Measurements from ENCODE around the gene CDHR3. TPM values are rescaled to one million over a fixed set of nuclear protein-coding genes. Genes with fewer than 3 reads are reported as not detected.

Gene CDHR3
- total RNA-seq, 1 donor from 2014 or later = 1.4 TPM

DNA sequence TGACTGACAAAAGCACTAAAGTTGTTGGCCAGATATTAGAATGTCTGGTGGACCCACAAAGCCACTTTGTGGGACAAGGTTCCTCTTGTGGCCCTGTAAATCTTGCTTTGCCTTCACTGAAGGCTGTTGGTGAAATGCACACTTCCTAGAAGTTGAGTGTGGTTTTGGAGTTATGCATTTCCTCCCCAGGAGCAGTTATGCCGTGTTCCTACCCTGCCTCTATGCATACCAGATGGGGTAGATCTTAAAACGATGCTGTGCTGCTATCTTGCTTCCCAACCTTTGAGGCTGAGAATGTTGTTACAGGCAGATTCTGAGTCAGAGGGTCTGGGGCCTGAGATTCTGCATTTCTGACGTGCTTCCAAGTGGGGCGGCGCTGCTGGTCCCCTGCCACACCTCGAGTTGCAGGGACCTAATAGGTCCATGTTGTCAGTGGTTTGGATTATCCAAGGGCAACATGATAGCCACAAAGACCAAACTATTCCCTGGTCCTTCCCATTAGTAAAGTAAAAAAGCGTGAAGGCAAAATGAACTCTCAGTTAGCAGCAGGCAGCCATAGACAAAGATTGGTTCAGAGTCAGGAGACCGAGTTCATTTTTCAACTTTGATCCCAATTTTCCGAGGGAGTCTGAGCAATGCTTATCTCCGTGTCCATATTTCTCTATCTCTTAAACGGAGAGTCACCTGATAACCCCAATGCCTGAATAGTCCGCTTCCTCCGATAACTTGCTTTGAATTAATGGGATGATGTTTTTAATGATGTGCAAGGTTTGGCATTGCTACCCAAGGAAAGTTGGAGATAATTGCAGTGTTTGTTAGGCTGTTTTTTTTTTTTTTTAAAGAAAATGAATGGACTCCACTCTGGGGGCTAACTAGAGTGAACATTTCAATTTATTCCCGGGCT lies 55.8 kb downstream of the CDHR3 start:
- H3K9ac ChIP-seq = no peak overlapping the region

DNA sequence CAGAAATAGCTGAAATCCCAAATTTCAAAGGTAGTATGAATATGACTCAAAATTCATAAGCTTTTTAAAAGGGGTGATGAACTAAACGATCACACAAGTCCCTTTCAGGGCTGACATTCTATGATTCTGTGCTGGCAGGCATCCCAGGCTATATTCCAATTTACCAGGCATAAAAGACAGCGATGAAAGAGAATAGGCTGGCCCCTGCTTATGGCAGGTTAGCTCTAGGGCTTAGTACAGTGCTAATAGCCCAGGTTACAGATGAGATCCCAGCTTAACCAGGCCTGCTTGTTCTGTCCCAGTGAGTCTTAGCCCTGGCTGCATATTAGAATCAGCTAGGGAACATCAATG lies 56.4 kb downstream of the CDHR3 start:
- peaks cover 3% of the 10 kb centered on the region for H3K27me3 Mint-ChIP-seq (ENCODE audit: insufficient read depth, low read depth)
- TF ChIP-seq, protein P1, sequence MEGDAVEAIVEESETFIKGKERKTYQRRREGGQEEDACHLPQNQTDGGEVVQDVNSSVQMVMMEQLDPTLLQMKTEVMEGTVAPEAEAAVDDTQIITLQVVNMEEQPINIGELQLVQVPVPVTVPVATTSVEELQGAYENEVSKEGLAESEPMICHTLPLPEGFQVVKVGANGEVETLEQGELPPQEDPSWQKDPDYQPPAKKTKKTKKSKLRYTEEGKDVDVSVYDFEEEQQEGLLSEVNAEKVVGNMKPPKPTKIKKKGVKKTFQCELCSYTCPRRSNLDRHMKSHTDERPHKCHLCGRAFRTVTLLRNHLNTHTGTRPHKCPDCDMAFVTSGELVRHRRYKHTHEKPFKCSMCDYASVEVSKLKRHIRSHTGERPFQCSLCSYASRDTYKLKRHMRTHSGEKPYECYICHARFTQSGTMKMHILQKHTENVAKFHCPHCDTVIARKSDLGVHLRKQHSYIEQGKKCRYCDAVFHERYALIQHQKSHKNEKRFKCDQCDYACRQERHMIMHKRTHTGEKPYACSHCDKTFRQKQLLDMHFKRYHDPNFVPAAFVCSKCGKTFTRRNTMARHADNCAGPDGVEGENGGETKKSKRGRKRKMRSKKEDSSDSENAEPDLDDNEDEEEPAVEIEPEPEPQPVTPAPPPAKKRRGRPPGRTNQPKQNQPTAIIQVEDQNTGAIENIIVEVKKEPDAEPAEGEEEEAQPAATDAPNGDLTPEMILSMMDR (IDR thresholded peaks at IDR 0.05) = no peak
- TF ChIP-seq EZH2phosphoT487 (IDR thresholded peaks at IDR 0.05) (no peak), EZH2 (IDR thresholded peaks at IDR 0.05) (no peak)
- H3K27ac Mint-ChIP-seq = no peak overlapping the region
- H3K4me3 ChIP-seq = no peak overlapping the region
- no peaks in the 10 kb centered on the region for H3K36me3 Mint-ChIP-seq
- H3K4me3 Mint-ChIP-seq = no peak overlapping the region
- H3K9me3 Mint-ChIP-seq = peaks cover 2% of the 10 kb centered on the region
- H3K4me1 ChIP-seq = peaks cover 10% of the 10 kb centered on the region
- no peaks in the 10 kb centered on the region for H3K36me3 ChIP-seq
- no peak overlapping the region for H3K9ac ChIP-seq
- no peaks in the 10 kb centered on the region for H3K9me3 ChIP-seq (ENCODE audit: low read depth)
- no peaks in the 10 kb centered on the region for H3K27me3 ChIP-seq
- H3K27ac ChIP-seq = no peak overlapping the region
- no peaks in the 10 kb centered on the region for H4K20me1 ChIP-seq (ENCODE audit: low read depth)
- no peak overlapping the region for H2AFZ ChIP-seq (replicated peaks)
- H3K4me1 Mint-ChIP-seq = peaks cover 38% of the 10 kb centered on the region
- no peaks in the 10 kb centered on the region for H3F3A ChIP-seq (ENCODE audit: low read depth)
- no peaks in the 10 kb centered on the region for H3K79me2 ChIP-seq (ENCODE audit: low read depth)
- H3K4me2 ChIP-seq = no peak overlapping the region
- DNase-seq (ENCODE audit: low spot score) = no peak

More for the DNA sequence above, 55.8 kb downstream of the CDHR3 start:
- Mint-ChIP-seq H3K36me3 (no peaks in the 10 kb centered on the region), H3K9me3 (peaks cover 2% of the 10 kb centered on the region), H3K4me3 (no peak overlapping the region), H3K27ac (peak overlapping the region; percentile 21), H3K27me3 (ENCODE audit: insufficient read depth, low read depth) (peaks cover 3% of the 10 kb centered on the region), H3K4me1 (peaks cover 38% of the 10 kb centered on the region)
- Histone ChIP-seq H3K4me3 (no peak overlapping the region), H3K27me3 (no peaks in the 10 kb centered on the region), H3K4me1 (peaks cover 10% of the 10 kb centered on the region), H3K79me2 (ENCODE audit: low read depth) (no peaks in the 10 kb centered on the region), H3K4me2 (no peak overlapping the region), H4K20me1 (ENCODE audit: low read depth) (no peaks in the 10 kb centered on the region), H3K36me3 (no peaks in the 10 kb centered on the region), H3K9me3 (ENCODE audit: low read depth) (no peaks in the 10 kb centered on the region), H2AFZ (replicated peaks) (no peak overlapping the region), H3F3A (ENCODE audit: low read depth) (no peaks in the 10 kb centered on the region), H3K27ac (no peak overlapping the region)
- DNase-seq (ENCODE audit: low spot score) = no peak
- TF ChIP-seq EZH2 (IDR thresholded peaks at IDR 0.05) = no peak
- no peak for TF ChIP-seq EZH2phosphoT487 (IDR thresholded peaks at IDR 0.05)
- TF ChIP-seq, protein P1 (IDR thresholded peaks at IDR 0.05) = no peak

DNA sequence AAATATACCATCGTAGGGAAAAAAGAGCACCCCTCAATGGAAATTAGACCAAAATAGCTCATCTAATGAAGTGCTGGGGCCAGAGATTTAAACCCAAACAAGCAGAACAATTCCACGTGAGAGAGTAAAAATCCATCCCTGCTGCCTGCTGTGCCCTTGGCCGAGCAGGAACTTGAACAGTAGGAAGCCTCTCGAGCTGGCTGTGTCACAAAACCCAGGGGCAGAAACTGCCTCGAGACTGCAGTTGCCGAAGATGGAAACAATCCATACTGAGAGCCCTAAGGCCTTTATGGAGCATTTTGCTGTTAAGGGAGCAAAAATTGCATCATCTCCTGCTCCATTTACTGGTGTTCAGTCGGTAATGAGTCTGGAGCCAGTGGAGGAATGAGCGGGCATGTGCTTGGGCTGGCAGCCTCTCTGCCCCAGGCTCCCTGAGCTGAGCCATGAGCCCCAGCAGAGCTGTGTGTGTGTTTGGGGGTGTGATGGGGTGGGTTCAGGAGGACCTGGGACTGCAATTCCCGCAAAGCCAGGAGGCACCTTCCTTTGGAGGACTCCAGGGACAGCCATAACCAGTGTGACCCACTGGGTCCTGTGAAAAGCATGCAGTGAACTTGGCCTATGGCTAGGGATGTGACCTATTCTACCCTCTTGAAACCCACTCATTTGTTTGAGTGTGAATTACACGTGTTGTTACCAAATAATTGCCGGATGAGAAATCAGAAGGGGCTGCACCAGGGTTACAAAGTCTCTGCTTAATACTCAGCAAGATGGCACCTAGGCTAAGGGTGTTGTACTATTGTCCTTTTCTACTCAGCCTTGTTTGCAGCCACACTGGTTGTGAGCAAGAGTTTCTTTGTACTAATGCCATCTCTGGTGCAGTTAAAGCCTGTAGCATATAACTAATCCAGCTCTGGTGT lies 58.3 kb downstream of the CDHR3 start:
- H3K4me2 ChIP-seq = no peak overlapping the region

More for the DNA sequence above, 58.3 kb downstream of the CDHR3 start:
- H3K4me3 ChIP-seq = no peak overlapping the region
- peaks cover 27% of the 10 kb centered on the region for H3K4me1 Mint-ChIP-seq
- DNase-seq (ENCODE audit: low spot score) = no peak
- peaks cover 3% of the 10 kb centered on the region for H3K27me3 Mint-ChIP-seq (ENCODE audit: insufficient read depth, low read depth)
- H3K9me3 Mint-ChIP-seq = peaks cover 2% of the 10 kb centered on the region
- H3K4me1 ChIP-seq = peaks cover 3% of the 10 kb centered on the region
- no peaks in the 10 kb centered on the region for H3K27me3 ChIP-seq
- TF ChIP-seq, protein P1 (IDR thresholded peaks at IDR 0.05) = no peak
- no peak for TF ChIP-seq EZH2phosphoT487 (IDR thresholded peaks at IDR 0.05)
- no peak for TF ChIP-seq EZH2 (IDR thresholded peaks at IDR 0.05)
- H3K27ac ChIP-seq = no peak overlapping the region
- H3K36me3 Mint-ChIP-seq = no peaks in the 10 kb centered on the region
- H3F3A ChIP-seq (ENCODE audit: low read depth) = no peaks in the 10 kb centered on the region
- no peak overlapping the region for H3K4me3 Mint-ChIP-seq
- no peaks in the 10 kb centered on the region for H3K79me2 ChIP-seq (ENCODE audit: low read depth)
- no peaks in the 10 kb centered on the region for H3K9me3 ChIP-seq (ENCODE audit: low read depth)
- no peak overlapping the region for H2AFZ ChIP-seq (replicated peaks)
- H4K20me1 ChIP-seq (ENCODE audit: low read depth) = no peaks in the 10 kb centered on the region
- no peak overlapping the region for H3K9ac ChIP-seq
- no peaks in the 10 kb centered on the region for H3K36me3 ChIP-seq
- peak overlapping the region; percentile 97 for H3K27ac Mint-ChIP-seq

All from neural progenitor cell (in vitro differentiated cells).